ACC112 (cell line): Measurements from ENCODE around the gene ZNF594.
"Not testable (repeated sequence)": the region's sequence is repeated elsewhere in the genome, so short reads cannot be mapped to it uniquely, and the experiment has no call there.

ENCODE experiments used
- H2AFZ ChIP-seq: fragments of 200-600 bp; sonication (generic); one replicate; pipeline ENCODE4 v1.6.0; 2017; ENCODE audit warnings: antibody characterized with exemption, low read length; ENCODE audit not compliant: unreplicated experiment
- H3K27ac ChIP-seq: fragments of 200-600 bp; sonication (generic); 2 replicates; pipeline ENCODE4 v1.5.1; 2014; ENCODE audit warnings: low read depth, mild to moderate bottlenecking, antibody characterized with exemption, low read length, moderate library complexity
- H3K27me3 ChIP-seq: fragments of 200-600 bp; sonication (generic); 2 replicates; pipeline ENCODE4 v1.6.1; 2014; ENCODE audit warnings: mild to moderate bottlenecking, antibody characterized with exemption, low read length, moderate library complexity, mixed read lengths; ENCODE audit not compliant: insufficient read depth
- H3K36me3 ChIP-seq: fragments of 200-600 bp; sonication (generic); 2 replicates; pipeline ENCODE4 v1.6.1; 2016; ENCODE audit warnings: mild to moderate bottlenecking, antibody characterized with exemption, low read length, moderate library complexity, mixed read lengths; ENCODE audit not compliant: insufficient read depth
- H3K4me1 ChIP-seq: fragments of 200-600 bp; sonication (generic); one replicate; pipeline ENCODE4 v1.6.1; 2016; ENCODE audit warnings: low read length, mixed read lengths; ENCODE audit not compliant: insufficient read depth, unreplicated experiment, control insufficient read depth
- H3K4me3 ChIP-seq: fragments of 200-600 bp; sonication (generic); 2 replicates; pipeline ENCODE4 v1.5.1; 2014; ENCODE audit warnings: mild to moderate bottlenecking, low read depth, low read length
- H3K79me2 ChIP-seq: fragments of 200-600 bp; sonication (generic); one replicate; pipeline ENCODE4 v1.6.0; 2016; ENCODE audit warnings: low read length; ENCODE audit not compliant: control insufficient read depth, unreplicated experiment, insufficient read depth

ZNF594 gene

GRCh38 chr17:5221912-5222311, 30.2 kb upstream of the ZNF594 start:
- H3K4me1 ChIP-seq, H3K27ac ChIP-seq: not testable (repeated sequence)

GRCh38 chr17:5220074-5220473, 28.4 kb upstream of the ZNF594 start:
- Histone ChIP-seq H3K36me3 (no peaks in the 10 kb centered on the region), H3K27ac (no peak overlapping the region), H3K27me3 (no peaks in the 10 kb centered on the region), H3K4me1 (no peaks in the 10 kb centered on the region), H3K4me3 (no peak overlapping the region), H3K79me2 (no peaks in the 10 kb centered on the region), H2AFZ (no peak overlapping the region)

More at GRCh38 chr17:5221912-5222311, 30.2 kb upstream of the ZNF594 start:
- not testable (repeated sequence) for H3K27me3 ChIP-seq, H3K36me3 ChIP-seq, H2AFZ ChIP-seq, H3K79me2 ChIP-seq, H3K4me3 ChIP-seq

DNA sequence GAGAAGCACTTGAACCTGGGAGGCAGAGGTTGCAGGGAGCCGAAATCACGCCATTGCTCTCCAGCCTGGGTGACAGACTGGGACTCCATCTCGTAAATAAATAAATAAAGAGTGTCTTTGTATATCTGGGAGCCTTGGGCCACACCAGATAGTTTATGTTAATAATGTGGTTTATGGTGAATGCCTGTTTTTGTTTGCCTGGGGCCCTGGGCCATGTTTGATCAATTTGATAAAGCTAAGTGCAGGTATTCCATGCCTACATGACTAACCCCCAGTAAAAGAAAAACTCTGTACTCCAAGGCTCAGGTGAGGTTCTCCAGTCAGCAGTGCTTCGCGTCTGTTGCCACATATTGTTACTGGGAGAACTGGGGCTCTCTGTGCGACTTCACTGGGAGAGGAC, 27.9 kb upstream of the ZNF594 start:
- no peaks in the 10 kb centered on the region for H3K36me3 ChIP-seq
- H3K27me3 ChIP-seq = no peaks in the 10 kb centered on the region
- H3K27ac ChIP-seq = no peak overlapping the region
- H3K79me2 ChIP-seq = no peaks in the 10 kb centered on the region
- H3K4me1 ChIP-seq = no peaks in the 10 kb centered on the region
- no peak overlapping the region for H3K4me3 ChIP-seq
- no peak overlapping the region for H2AFZ ChIP-seq

GRCh38 chr17:5217562-5217961, 25.9 kb upstream of the ZNF594 start:
- not testable (repeated sequence) for H3K4me1 ChIP-seq, H3K36me3 ChIP-seq, H3K79me2 ChIP-seq, H3K4me3 ChIP-seq, H2AFZ ChIP-seq, H3K27ac ChIP-seq, H3K27me3 ChIP-seq

GRCh38 chr17:5211458-5211857, 19.8 kb upstream of the ZNF594 start:
- no peaks in the 10 kb centered on the region for H3K27me3 ChIP-seq
- no peaks in the 10 kb centered on the region for H3K79me2 ChIP-seq
- no peak overlapping the region for H3K4me3 ChIP-seq
- H3K27ac ChIP-seq = no peak overlapping the region
- no peaks in the 10 kb centered on the region for H3K4me1 ChIP-seq
- no peaks in the 10 kb centered on the region for H3K36me3 ChIP-seq
- H2AFZ ChIP-seq = no peak overlapping the region

- H3K79me2 ChIP-seq = no peaks in the 10 kb centered on the region
- H3K4me3 ChIP-seq = no peak overlapping the region
- H2AFZ ChIP-seq = no peak overlapping the region
- H3K36me3 ChIP-seq = no peaks in the 10 kb centered on the region
- H3K27ac ChIP-seq = no peak overlapping the region
- no peaks in the 10 kb centered on the region for H3K27me3 ChIP-seq
- H3K4me1 ChIP-seq = no peaks in the 10 kb centered on the region
Measured at GRCh38 chr17:5210614-5211252, 19.1 kb upstream of the ZNF594 start.

DNA sequence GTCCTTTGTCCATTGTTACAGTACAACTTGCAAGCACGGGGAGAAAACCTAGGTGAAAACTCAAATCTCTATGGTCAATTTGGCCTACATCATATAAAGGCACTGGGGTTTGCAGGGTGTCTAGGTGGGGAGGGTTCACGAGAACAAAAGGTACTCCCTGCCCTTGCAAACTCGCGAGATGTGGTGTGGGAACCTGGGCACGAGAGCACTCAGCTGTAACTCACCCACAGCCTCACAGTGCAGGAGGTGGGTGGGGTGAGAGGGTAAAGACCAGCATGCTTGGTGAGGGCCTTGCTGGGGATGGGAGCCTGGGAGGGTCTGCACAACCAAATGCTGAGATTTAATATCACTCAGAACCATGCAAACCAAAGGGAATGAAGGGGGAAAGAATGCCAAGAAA, 18.4 kb upstream of the ZNF594 start:
- no peak overlapping the region for H3K4me3 ChIP-seq
- H3K27me3 ChIP-seq = no peaks in the 10 kb centered on the region
- H3K79me2 ChIP-seq = no peaks in the 10 kb centered on the region
- no peaks in the 10 kb centered on the region for H3K4me1 ChIP-seq
- no peak overlapping the region for H2AFZ ChIP-seq
- H3K27ac ChIP-seq = no peak overlapping the region
- H3K36me3 ChIP-seq = no peaks in the 10 kb centered on the region

DNA sequence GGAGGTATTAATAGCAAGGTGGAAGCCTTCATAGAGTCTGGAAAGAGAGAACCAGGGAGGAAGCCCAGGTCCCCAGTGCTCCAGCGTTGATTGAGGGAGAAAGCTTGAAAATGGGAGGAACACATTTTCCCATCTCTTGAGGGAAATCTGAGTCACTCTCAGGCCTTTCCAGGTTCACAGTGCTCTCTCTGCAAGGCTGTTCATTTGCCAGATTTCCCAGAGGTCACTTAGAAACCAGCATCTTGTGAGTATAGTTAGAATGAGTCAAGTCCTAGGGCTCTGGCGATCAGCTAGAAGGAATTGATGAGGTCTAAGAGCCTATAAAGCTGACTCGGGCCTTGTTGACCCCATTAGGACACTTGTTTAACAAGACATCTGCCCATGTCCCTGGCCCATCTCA, 17.7 kb upstream of the ZNF594 start:
- H3K27me3 ChIP-seq = no peaks in the 10 kb centered on the region
- no peak overlapping the region for H2AFZ ChIP-seq
- no peaks in the 10 kb centered on the region for H3K36me3 ChIP-seq
- H3K4me1 ChIP-seq = no peaks in the 10 kb centered on the region
- H3K4me3 ChIP-seq = no peak overlapping the region
- H3K27ac ChIP-seq = no peak overlapping the region
- H3K79me2 ChIP-seq = no peaks in the 10 kb centered on the region

DNA sequence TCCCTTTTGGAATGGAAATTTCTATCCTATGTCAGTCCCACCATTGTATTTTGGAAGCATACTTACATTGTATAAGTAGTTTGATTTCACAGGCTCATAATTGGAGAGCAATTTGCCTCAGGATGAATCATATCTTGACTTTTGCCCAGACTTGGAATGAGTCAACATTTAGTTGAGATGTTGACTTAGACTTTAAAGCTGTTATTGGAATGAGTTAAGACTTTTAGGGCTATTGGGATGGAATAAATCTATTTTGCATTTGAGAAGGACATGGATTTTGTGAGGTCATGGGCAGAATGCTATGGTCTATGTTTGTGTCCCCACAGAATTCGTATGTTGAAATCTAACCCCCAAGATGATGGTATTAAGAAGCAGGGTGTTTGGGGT, 12.2 kb upstream of the ZNF594 start:
- Histone ChIP-seq H3K36me3 (no peaks in the 10 kb centered on the region), H3K79me2 (no peaks in the 10 kb centered on the region), H3K27ac (peak overlapping the region; percentile 52; the same call in 1 of the 2 replicates), H2AFZ (no peak overlapping the region), H3K27me3 (no peaks in the 10 kb centered on the region), H3K4me1 (peaks cover 20% of the 10 kb centered on the region), H3K4me3 (peak overlapping the region; percentile 20; the same call in 1 of the 2 replicates)

DNA sequence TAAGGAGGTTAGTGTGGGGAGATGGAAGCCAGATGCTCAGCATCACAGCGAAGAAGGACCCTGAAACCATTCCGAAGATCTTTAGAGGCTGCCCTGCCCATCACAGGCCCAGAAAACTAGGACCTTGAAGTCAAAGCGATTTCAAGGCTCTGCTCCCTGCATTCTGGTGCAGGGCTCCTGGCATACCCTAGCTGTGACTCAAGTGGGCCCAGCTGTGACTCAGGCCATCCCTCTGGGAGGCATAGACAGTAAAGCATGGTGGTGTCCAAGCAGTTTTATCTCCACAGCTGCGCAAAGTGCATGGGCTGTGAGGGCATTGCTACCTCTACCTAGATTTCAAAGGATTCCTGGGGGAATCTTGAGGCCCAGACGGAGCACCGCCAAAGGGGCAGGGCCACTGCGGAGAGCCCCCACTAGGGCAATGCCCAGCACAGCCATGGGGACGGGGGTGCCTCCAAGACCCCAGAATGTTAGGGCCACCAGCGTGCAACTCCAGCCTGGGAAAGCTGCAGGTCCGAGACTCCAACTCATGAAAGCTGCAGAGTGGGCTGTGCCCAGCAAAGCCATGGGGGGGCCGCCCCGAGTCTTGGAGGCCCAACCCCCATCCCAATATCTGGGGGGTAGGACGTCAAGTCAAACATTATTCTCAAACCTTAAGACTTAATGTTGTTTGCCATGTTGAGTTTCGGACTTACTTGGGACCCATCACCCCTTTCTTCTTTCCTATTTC, 11.7 kb upstream of the ZNF594 start:
- Histone ChIP-seq H3K4me3 (peak overlapping the region; percentile 20; the same call in 1 of the 2 replicates), H3K79me2 (no peaks in the 10 kb centered on the region), H2AFZ (no peak overlapping the region), H3K27ac (peak overlapping the region; percentile 52), H3K27me3 (no peaks in the 10 kb centered on the region), H3K4me1 (peaks cover 20% of the 10 kb centered on the region), H3K36me3 (no peaks in the 10 kb centered on the region)

DNA sequence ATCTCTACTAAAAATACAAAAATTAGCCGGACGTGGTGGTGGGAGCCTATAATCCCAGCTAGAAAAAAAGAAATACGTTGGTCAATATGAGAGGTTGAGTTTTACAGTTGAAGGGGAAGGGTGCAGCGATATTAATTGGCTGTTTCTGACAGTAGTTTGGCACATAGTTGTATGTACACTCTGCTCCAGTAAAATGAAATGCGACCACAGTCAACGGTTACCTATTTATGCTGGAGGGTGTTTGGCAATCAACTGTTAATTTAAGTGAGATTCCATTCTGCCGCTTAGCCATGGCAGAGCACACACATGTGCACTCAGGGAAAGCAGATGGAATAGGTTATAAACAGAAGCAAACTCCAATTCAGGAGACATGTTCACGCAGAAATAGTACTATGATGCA, 9.3 kb upstream of the ZNF594 start:
- H3K4me3 ChIP-seq = no peak overlapping the region
- H3K27ac ChIP-seq = no peak overlapping the region
- H3K79me2 ChIP-seq = no peaks in the 10 kb centered on the region
- H3K4me1 ChIP-seq = peaks cover 20% of the 10 kb centered on the region
- no peaks in the 10 kb centered on the region for H3K27me3 ChIP-seq
- H2AFZ ChIP-seq = no peak overlapping the region
- H3K36me3 ChIP-seq = no peaks in the 10 kb centered on the region
